Measurements from ENCODE around the gene EYA2. TPM values are rescaled to one million over a fixed set of nuclear protein-coding genes. Genes with fewer than 3 reads are reported as not detected.
"Not testable (repeated sequence)": the region's sequence is repeated elsewhere in the genome, so short reads cannot be mapped to it uniquely, and the experiment has no call there.

EYA2 gene
- total RNA-seq, 1 donor from 2014 or later: 1.8 TPM

DNA sequence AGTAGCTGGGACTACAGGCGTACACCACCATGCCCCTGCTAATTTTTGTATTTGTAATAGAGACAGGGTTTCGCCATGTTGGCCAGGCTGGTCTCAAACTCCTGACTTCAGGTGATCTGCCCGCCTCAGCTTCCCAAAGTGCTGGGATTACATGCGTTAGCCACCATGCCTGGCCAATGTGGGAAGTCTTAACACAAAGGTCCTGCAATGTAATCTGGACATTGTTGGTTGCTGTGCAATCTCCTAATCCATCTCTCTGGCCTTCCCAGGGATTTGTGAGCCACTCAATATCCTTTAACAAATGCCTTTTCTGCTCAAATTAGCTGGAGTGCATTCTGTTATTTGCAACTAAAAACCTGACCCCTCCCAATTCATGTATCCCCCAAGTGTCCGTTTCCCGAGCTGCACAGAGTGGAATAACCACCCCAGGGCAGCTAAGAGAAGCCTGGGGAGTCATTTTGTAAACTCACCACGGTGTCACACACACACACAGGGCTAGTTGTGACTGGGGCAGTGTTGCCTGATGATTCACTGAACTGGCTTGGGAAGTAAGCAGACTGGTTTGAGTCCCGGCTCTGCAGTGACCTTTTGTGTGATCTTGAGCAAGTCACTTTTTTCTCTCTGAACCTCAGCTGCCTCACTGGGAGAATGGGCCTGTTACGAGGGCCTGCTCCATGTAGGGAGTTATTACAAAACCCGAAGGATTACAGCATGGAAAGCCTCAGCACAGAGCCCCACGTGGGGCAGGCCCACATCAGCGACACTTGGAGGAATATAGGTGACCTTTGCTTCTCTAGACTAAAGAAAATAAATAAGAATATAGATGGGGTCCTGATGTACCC lies 309.6 kb downstream of the EYA2 start:
- H3K27me3 ChIP-seq: no peaks in the 10 kb centered on the region
- Mint-ChIP-seq H3K4me3 (no peak overlapping the region), H3K4me1 (peaks cover 23% of the 10 kb centered on the region), H3K27me3 (ENCODE audit: insufficient read depth, low read depth) (peaks cover 6% of the 10 kb centered on the region), H3K27ac (no peak overlapping the region), H3K9me3 (no peaks in the 10 kb centered on the region), H3K36me3 (peaks cover 11% of the 10 kb centered on the region)
- no peak overlapping the region for H3K4me3 ChIP-seq
- peaks cover 30% of the 10 kb centered on the region for H4K20me1 ChIP-seq (ENCODE audit: low read depth)
- no peak for DNase-seq (ENCODE audit: low spot score)
- no peak overlapping the region for H3K27ac ChIP-seq
- no peak overlapping the region for H3K4me2 ChIP-seq
- peaks cover under 1% of the 10 kb centered on the region for H3K36me3 ChIP-seq
- peaks cover 38% of the 10 kb centered on the region for H3F3A ChIP-seq (ENCODE audit: low read depth)
- no peak overlapping the region for H2AFZ ChIP-seq (replicated peaks)
- no peaks in the 10 kb centered on the region for H3K79me2 ChIP-seq (ENCODE audit: low read depth)
- no peak overlapping the region for H3K9ac ChIP-seq
- TF ChIP-seq EZH2 (IDR thresholded peaks at IDR 0.05): no peak
- no peak for TF ChIP-seq CTCF (IDR thresholded peaks at IDR 0.05)
- no peak for TF ChIP-seq EZH2phosphoT487 (IDR thresholded peaks at IDR 0.05)
- peaks cover 15% of the 10 kb centered on the region for H3K4me1 ChIP-seq
- H3K9me3 ChIP-seq (ENCODE audit: low read depth): no peaks in the 10 kb centered on the region

DNA sequence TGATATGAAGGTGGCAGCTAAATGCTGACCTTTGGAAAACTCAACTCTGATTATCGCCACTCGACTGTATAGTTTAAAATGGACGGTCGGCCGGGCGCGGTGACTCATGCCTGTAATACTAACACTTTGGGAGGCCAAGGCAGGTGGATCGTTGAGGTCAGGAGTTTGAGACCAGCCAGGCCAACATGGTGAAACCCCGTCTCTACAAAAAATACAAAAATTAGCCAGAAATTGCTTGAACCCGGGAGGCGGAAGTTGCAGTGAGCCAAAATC lies 310.1 kb downstream of the EYA2 start:
- H3K9me3 ChIP-seq (ENCODE audit: low read depth); H3K9me3 Mint-ChIP-seq; H2AFZ ChIP-seq (replicated peaks); H3K27ac ChIP-seq; H3K79me2 ChIP-seq (ENCODE audit: low read depth); H3K27ac Mint-ChIP-seq; H3K27me3 Mint-ChIP-seq (ENCODE audit: insufficient read depth, low read depth); H3K4me3 Mint-ChIP-seq; H3K9ac ChIP-seq; H3K4me3 ChIP-seq; DNase-seq (ENCODE audit: low spot score); H3K27me3 ChIP-seq; H3K36me3 ChIP-seq; H3K4me2 ChIP-seq: not testable (repeated sequence)
- Mint-ChIP-seq H3K36me3 (peaks cover 17% of the 10 kb centered on the region), H3K4me1 (peaks cover 23% of the 10 kb centered on the region)
- Histone ChIP-seq H3K4me1 (peaks cover 15% of the 10 kb centered on the region), H3F3A (ENCODE audit: low read depth) (peaks cover 43% of the 10 kb centered on the region), H4K20me1 (ENCODE audit: low read depth) (peaks cover 30% of the 10 kb centered on the region)

GRCh38 chr20:47205577-47206123 lies 311.0 kb downstream of the EYA2 start:
- H2AFZ ChIP-seq (replicated peaks): no peak overlapping the region
- Mint-ChIP-seq H3K27ac (peak overlapping the region; percentile 36), H3K4me1 (peaks cover 23% of the 10 kb centered on the region), H3K9me3 (no peaks in the 10 kb centered on the region), H3K4me3 (no peak overlapping the region), H3K27me3 (ENCODE audit: insufficient read depth, low read depth) (peaks cover 2% of the 10 kb centered on the region), H3K36me3 (peaks cover 21% of the 10 kb centered on the region)
- peak; percentile 45 for DNase-seq (ENCODE audit: low spot score)
- peaks cover 15% of the 10 kb centered on the region for H3K4me1 ChIP-seq
- H3K27me3 ChIP-seq: no peaks in the 10 kb centered on the region
- no peak overlapping the region for H3K9ac ChIP-seq
- peaks cover 34% of the 10 kb centered on the region for H4K20me1 ChIP-seq (ENCODE audit: low read depth)
- no peaks in the 10 kb centered on the region for H3K9me3 ChIP-seq (ENCODE audit: low read depth)
- peaks cover 10% of the 10 kb centered on the region for H3K36me3 ChIP-seq
- no peaks in the 10 kb centered on the region for H3K79me2 ChIP-seq (ENCODE audit: low read depth)
- TF ChIP-seq CTCF (IDR thresholded peaks at IDR 0.05) (peak; percentile 50), EZH2 (IDR thresholded peaks at IDR 0.05) (no peak), EZH2phosphoT487 (IDR thresholded peaks at IDR 0.05) (no peak)
- H3F3A ChIP-seq (ENCODE audit: low read depth): peaks cover 47% of the 10 kb centered on the region
- no peak overlapping the region for H3K27ac ChIP-seq
- H3K4me3 ChIP-seq: no peak overlapping the region
- H3K4me2 ChIP-seq: no peak overlapping the region

DNA sequence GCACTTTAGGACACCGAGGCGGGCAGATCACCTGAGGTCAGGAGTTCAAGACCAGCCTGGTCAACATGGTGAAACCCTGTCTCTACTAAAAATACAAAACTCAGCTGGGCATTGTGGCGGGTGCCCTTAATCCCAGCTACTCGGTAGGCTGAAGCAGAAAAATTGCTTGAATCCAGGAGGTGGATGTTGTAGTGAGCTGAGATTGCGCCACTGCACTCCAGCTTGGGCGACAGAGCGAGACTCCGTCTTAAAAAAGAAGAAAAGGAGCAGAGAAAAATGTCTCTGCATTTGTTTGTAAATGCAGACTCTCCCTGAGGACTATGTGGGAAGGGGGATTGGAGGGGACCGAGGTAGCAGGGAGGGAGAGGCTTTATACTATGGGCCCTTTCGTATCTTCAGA lies 311.9 kb downstream of the EYA2 start:
- peaks cover 47% of the 10 kb centered on the region for H3F3A ChIP-seq (ENCODE audit: low read depth)
- DNase-seq (ENCODE audit: low spot score); H3K9me3 Mint-ChIP-seq; H3K4me3 Mint-ChIP-seq; H3K9me3 ChIP-seq (ENCODE audit: low read depth); H3K27ac ChIP-seq; H3K27me3 Mint-ChIP-seq (ENCODE audit: insufficient read depth, low read depth); H3K79me2 ChIP-seq (ENCODE audit: low read depth); H3K36me3 ChIP-seq; H3K27me3 ChIP-seq; H3K4me3 ChIP-seq; H2AFZ ChIP-seq (replicated peaks); H3K9ac ChIP-seq: not testable (repeated sequence)
- H3K4me2 ChIP-seq: peak overlapping the region; percentile 53
- peaks cover 21% of the 10 kb centered on the region for H3K36me3 Mint-ChIP-seq
- peaks cover 23% of the 10 kb centered on the region for H3K4me1 Mint-ChIP-seq
- peak overlapping the region; percentile 14 for H3K27ac Mint-ChIP-seq
- peaks cover 34% of the 10 kb centered on the region for H4K20me1 ChIP-seq (ENCODE audit: low read depth)
- H3K4me1 ChIP-seq: peaks cover 15% of the 10 kb centered on the region
